Measurements from ENCODE around the gene C12orf76. TPM values are rescaled to one million over a fixed set of nuclear protein-coding genes. Genes with fewer than 3 reads are reported as not detected.
"Not testable (repeated sequence)": the region's sequence is repeated elsewhere in the genome, so short reads cannot be mapped to it uniquely, and the experiment has no call there.

The C12orf76 gene
- total and polyA plus RNA-seq, 9 of the 15 experiments (the other 6 are each of a cell fraction or from before 2014, with no cell fraction given), result 6.3 to 38.6 (median 12.3) TPM

- TF ChIP-seq, protein P1, sequence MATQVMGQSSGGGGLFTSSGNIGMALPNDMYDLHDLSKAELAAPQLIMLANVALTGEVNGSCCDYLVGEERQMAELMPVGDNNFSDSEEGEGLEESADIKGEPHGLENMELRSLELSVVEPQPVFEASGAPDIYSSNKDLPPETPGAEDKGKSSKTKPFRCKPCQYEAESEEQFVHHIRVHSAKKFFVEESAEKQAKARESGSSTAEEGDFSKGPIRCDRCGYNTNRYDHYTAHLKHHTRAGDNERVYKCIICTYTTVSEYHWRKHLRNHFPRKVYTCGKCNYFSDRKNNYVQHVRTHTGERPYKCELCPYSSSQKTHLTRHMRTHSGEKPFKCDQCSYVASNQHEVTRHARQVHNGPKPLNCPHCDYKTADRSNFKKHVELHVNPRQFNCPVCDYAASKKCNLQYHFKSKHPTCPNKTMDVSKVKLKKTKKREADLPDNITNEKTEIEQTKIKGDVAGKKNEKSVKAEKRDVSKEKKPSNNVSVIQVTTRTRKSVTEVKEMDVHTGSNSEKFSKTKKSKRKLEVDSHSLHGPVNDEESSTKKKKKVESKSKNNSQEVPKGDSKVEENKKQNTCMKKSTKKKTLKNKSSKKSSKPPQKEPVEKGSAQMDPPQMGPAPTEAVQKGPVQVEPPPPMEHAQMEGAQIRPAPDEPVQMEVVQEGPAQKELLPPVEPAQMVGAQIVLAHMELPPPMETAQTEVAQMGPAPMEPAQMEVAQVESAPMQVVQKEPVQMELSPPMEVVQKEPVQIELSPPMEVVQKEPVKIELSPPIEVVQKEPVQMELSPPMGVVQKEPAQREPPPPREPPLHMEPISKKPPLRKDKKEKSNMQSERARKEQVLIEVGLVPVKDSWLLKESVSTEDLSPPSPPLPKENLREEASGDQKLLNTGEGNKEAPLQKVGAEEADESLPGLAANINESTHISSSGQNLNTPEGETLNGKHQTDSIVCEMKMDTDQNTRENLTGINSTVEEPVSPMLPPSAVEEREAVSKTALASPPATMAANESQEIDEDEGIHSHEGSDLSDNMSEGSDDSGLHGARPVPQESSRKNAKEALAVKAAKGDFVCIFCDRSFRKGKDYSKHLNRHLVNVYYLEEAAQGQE (IDR thresholded peaks at IDR 0.05; ENCODE audit: borderline replicate concordance), result peak; percentile 9; the same call in 1 of the 2 replicates
- TF ChIP-seq, protein P1 (CRISPR knock-in tag; IDR thresholded peaks at IDR 0.05; ENCODE audit: low read depth), result not testable (repeated sequence)
- TF ChIP-seq, protein P2, sequence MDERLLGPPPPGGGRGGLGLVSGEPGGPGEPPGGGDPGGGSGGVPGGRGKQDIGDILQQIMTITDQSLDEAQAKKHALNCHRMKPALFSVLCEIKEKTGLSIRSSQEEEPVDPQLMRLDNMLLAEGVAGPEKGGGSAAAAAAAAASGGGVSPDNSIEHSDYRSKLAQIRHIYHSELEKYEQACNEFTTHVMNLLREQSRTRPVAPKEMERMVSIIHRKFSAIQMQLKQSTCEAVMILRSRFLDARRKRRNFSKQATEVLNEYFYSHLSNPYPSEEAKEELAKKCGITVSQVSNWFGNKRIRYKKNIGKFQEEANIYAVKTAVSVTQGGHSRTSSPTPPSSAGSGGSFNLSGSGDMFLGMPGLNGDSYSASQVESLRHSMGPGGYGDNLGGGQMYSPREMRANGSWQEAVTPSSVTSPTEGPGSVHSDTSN (CRISPR knock-in tag; IDR thresholded peaks at IDR 0.05; ENCODE audit: low read depth), result not testable (repeated sequence)
- TF ChIP-seq, protein P2 (tag; conservative IDR thresholded peaks at IDR 0.05; ENCODE audit: low read depth), result peak; percentile 25; the same call in 1 of the 2 replicates
- TF ChIP-seq HDAC3 (IDR thresholded peaks at IDR 0.05; ENCODE audit: borderline replicate concordance, partially characterized antibody) (peak; percentile 14), ZNF589 (CRISPR knock-in tag; IDR thresholded peaks at IDR 0.05; ENCODE audit: low read depth) (0 out of 2 replicates have a peak, but pooled peaks have one; percentile 40), ZEB2 (IDR thresholded peaks at IDR 0.05) (peak; percentile 67; the same call in 1 of the 2 replicates), HDAC1 (IDR thresholded peaks at IDR 0.05) (peak in 1 of 2 experiments; percentile 90; a peak in 2 of 4 replicates), MAFF (IDR thresholded peaks at IDR 0.05; ENCODE audit: low read length) (peak; percentile 77; the same call in 1 of the 2 replicates), KDM1A (IDR thresholded peaks at IDR 0.05) (peak; percentile 98), ZNF431 (CRISPR knock-in tag; IDR thresholded peaks at IDR 0.05) (0 out of 2 replicates have a peak, but pooled peaks have one; percentile 38), ATF1 (tag; IDR thresholded peaks at IDR 0.05) (peak; percentile 58)
- TF ChIP-seq, protein P3, sequence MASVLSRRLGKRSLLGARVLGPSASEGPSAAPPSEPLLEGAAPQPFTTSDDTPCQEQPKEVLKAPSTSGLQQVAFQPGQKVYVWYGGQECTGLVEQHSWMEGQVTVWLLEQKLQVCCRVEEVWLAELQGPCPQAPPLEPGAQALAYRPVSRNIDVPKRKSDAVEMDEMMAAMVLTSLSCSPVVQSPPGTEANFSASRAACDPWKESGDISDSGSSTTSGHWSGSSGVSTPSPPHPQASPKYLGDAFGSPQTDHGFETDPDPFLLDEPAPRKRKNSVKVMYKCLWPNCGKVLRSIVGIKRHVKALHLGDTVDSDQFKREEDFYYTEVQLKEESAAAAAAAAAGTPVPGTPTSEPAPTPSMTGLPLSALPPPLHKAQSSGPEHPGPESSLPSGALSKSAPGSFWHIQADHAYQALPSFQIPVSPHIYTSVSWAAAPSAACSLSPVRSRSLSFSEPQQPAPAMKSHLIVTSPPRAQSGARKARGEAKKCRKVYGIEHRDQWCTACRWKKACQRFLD (CRISPR knock-in tag; IDR thresholded peaks at IDR 0.05), result peak; percentile 63; the same call in 1 of the 2 replicates
- not testable (repeated sequence) for TF ChIP-seq ATF1 (CRISPR knock-in tag; IDR thresholded peaks at IDR 0.05)
Measured at GRCh38 chr12:110055375-110056352, 7.3 kb upstream of the C12orf76 start (continued).

Data from K562 (cell line).